ENCODE measurements around the gene ST6GALNAC4. TPM values are rescaled to one million over a fixed set of nuclear protein-coding genes. Genes with fewer than 3 reads are reported as not detected.
A peak's percentile ranks its signal among the peaks of the same experiment; 100 is the strongest.

Gene ST6GALNAC4
- total and polyA plus RNA-seq, 9 of the 15 experiments (the other 6 are each of a cell fraction or from before 2014, with no cell fraction given) = 2.6 to 43.1 (median 15.4) TPM

- TF ChIP-seq TFAP4 (CRISPR knock-in tag; IDR thresholded peaks at IDR 0.05; ENCODE audit: borderline replicate concordance) (peak; percentile 64), SP1 (CRISPR knock-in tag; IDR thresholded peaks at IDR 0.05) (peak; percentile 55; the same call in 1 of the 2 replicates), KDM1A (IDR thresholded peaks at IDR 0.05) (peak; percentile 87 to 95), EGR1 (conservative IDR thresholded peaks at IDR 0.05) (peak; percentile 86), GABPB1 (CRISPR knock-in tag; IDR thresholded peaks at IDR 0.05) (peak; percentile 37; the same call in 1 of the 2 replicates), LARP7 (IDR thresholded peaks at IDR 0.05) (no peak), AFF1 (IDR thresholded peaks at IDR 0.05; ENCODE audit: low read depth in 1 of 2, partially characterized antibody in 2 of 2) (no peak), ZBTB26 (CRISPR knock-in tag; IDR thresholded peaks at IDR 0.05) (no peak), EP400 (IDR thresholded peaks at IDR 0.05) (no peak; the same call in 1 of the 2 replicates), RFX1 (IDR thresholded peaks at IDR 0.05) (no peak), FOXJ2 (tag; IDR thresholded peaks at IDR 0.05) (no peak), ZNF785 (CRISPR knock-in tag; IDR thresholded peaks at IDR 0.05) (no peak), NBN (IDR thresholded peaks at IDR 0.05; ENCODE audit: low read depth) (peak; percentile 39; the same call in 1 of the 2 replicates), ETS1 (conservative IDR thresholded peaks at IDR 0.05; ENCODE audit: control insufficient read depth, low read depth, low read length) (no peak), ZNF316 (IDR thresholded peaks at IDR 0.05) (peak; percentile 46), ZFX (CRISPR knock-in tag; IDR thresholded peaks at IDR 0.05) (0 out of 2 replicates have a peak, but pooled peaks have one; percentile 57), ZNF79 (CRISPR knock-in tag; IDR thresholded peaks at IDR 0.05; ENCODE audit: low read depth) (no peak), MTA3 (IDR thresholded peaks at IDR 0.05; ENCODE audit: borderline replicate concordance) (0 out of 2 replicates have a peak, but pooled peaks have one; percentile 58), ZNF282 (CRISPR knock-in tag; IDR thresholded peaks at IDR 0.05) (no peak), MAFF (IDR thresholded peaks at IDR 0.05; ENCODE audit: low read length) (no peak), HDAC2 (IDR thresholded peaks at IDR 0.05) (peak; percentile 89), EHMT2 (IDR thresholded peaks at IDR 0.05) (no peak), ZNF174 (CRISPR knock-in tag; IDR thresholded peaks at IDR 0.05) (no peak)
These were observed 18.3 kb downstream of the ST6GALNAC4 start (continued) for GRCh38 chr9:127898433-127899127.
